NK-92 treated with Interleukin-12 subunit alpha and Interleukin-12 subunit beta, amount 100 ng/mL, for 24 hours (cell line): ENCODE results near the gene COL4A3.
"Not testable (repeated sequence)": the region's sequence is repeated elsewhere in the genome, so short reads cannot be mapped to it uniquely, and the experiment has no call there.

Source experiments
- DNase-seq: peaks from one replicate; lab custom pipeline; 2025; lab: John Stamatoyannopoulos, UW

The COL4A3 gene

GRCh38 chr2:227214622-227215041 is 50.2 kb downstream of the COL4A3 start:
- DNase-seq: no peak

- DNase-seq: no peak
These were observed 55.1 kb downstream of the COL4A3 start for GRCh38 chr2:227219312-227220105.

- DNase-seq: no peak
These were observed 56.7 kb downstream of the COL4A3 start for GRCh38 chr2:227221120-227221519.

DNA sequence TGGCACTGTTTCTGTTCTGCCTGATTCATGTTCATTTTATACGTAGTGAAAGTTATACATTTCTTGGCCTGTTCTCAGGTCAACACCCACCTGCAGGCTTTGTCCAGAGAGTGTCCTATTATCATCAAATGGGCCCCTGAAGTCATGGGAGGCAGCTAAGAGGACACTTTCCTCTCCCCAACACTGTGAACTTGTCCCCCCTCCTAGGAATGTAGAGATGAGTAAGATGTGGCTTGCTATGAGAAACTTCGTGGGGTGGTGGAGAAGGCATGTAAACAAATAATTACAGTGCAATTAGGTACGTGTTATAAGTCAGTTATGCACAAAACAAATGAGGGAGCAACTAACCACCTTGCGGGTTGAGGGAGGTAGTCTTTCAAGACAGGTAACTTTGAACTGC is 57.9 kb downstream of the COL4A3 start:
- DNase-seq: no peak

DNA sequence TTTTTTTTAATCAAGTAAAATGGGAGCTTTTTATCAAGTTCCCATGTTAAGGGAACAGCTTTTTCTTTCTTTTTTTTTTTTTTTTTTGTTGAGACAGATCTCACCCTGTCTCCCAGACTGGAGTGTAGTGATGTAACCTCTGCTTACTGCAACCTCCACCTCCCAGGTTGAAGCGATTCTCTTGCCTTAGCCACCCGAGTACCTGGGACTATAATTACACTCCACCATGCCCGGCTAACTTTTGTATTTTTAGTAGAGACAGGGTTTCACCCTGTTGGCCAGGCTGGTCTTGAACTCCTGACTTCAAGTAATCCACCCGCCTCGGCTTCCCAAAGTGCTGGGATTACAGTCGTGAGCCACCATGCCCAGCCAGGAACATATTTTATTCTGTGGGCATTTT is 61.2 kb downstream of the COL4A3 start:
- DNase-seq: not testable (repeated sequence)

DNA sequence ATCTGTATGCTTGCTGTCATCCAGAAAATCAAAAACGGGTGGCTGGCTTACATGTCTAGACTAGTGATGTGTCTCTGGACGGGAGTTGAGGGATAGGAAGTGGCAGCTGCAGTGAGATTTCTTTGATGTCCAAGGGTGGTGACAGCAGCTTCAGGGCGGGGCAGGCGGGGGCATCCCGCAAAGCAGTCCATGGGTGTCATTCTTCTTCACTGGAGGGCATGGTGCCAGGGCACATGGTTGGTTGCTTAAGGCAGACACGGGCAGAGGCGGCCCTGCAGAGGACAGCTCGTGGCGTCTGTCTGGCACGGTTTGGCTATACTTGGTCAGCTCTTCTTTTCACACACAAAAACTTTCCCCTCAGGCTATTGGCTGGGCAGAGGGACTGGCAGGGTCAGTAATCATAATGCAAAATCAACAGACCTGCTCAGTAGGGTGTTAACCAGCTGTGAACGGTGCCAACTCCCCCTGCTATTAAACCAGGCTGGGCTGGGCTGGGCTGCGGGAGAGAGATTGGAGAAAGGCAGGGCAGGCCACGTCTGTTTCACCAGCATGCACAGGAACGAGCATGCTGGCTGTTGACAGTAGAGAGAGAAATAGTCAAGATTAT is 63.7 kb downstream of the COL4A3 start:
- no peak for DNase-seq

GRCh38 chr2:227230151-227230550 is 65.7 kb downstream of the COL4A3 start:
- DNase-seq: no peak

DNA sequence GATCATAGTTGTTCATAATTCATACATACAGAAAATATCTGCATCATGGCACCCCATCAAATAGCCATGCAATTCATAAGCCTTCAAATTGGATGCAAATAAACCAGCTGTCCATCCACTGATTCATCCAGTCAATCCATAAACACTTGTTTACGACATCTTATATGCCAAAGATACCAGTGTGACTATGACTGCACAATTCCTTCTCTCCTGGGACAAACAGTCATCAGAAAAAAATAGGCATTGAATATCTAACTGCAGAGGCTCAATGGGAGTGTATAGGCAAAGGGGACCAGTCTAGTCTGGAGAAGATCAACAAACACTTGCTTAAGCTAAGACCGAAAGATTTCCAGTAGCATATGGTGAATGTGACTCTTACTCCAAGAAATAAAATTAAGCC is 70.0 kb downstream of the COL4A3 start:
- no peak for DNase-seq

DNA sequence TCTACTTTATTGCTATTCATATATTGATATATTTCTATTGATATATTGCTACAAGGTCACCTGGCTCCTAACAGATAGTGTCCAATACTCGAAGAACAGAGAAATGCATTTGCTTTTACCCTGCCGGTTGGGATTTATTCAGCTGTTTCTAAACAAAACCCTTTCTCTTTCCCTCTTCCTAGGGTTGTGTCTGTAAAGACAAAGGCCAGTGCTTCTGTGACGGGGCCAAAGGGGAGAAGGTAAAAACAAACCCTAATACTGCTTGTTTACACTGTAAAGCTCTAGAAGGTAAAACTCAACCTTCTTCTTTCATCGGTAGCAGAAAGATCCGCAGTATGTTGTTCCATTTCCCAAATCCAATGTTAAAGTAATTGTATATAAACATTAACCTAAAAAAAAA is 73.4 kb downstream of the COL4A3 start:
- DNase-seq: no peak

DNA sequence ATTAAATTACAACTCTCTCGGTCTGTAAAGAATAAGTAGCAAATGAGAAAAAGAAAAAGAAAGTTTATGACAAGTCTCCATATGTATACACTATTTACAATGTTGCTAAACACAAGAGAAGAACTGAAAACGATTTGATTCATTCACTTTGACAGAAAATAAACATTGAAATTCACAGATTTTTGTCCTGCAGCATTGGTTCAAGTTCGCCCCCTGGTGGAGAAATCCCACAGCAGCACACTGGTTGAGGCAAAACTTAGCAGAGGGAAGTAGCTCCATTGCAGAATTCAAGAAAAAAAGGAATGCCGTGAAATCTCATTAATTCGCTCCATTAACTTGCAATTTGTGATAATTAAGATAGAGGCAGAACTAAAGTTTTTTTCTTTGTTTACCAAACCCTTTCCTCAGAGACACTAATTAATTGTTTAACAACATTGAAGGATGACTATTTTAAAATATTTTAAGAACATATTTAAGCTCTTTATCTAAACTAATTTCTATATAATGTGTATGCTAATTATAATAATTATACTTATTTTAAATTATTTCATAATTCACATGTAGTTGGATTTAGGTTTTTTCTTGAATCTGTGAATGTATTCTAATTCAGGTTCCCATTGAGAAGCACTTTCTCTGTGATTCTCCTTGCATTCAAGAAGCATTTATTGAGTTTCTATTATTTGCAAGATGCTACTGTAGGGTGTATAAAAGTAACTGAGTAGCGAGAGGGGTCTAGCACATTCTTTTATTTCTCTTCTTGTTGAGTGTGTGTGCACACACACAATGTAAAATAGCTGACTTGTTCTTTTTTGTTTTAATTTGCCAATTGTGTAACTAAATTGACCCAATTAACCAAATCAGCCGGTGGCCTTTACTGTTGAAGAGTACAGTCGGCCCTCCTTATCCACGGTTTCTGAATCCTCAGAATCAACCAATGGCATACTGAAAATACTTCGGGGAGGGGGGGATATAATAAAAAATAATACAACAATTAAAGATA is 74.1 kb downstream of the COL4A3 start:
- peak; percentile 2 for DNase-seq

- DNase-seq: no peak
These were observed 76.6 kb downstream of the COL4A3 start for GRCh38 chr2:227241005-227241404.

DNA sequence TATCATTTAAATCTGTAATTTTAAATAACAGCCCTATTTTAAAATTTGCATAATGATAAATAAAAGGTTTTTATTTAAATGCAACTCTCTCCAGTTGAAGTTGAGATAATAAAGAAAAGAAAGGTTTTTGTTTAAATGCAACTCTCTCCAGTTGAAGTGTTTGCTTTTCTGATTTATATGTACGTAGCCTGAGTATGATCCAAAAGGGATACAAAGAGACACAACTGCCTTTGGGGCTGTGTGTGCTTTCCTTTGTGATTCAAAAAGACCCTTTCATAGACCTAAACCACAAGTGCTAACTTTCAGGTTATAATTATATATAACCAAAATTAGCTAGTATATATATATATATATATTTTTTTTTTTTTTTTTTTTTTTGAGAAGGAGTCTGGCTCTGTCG is 84.5 kb downstream of the COL4A3 start:
- DNase-seq: no peak

DNA sequence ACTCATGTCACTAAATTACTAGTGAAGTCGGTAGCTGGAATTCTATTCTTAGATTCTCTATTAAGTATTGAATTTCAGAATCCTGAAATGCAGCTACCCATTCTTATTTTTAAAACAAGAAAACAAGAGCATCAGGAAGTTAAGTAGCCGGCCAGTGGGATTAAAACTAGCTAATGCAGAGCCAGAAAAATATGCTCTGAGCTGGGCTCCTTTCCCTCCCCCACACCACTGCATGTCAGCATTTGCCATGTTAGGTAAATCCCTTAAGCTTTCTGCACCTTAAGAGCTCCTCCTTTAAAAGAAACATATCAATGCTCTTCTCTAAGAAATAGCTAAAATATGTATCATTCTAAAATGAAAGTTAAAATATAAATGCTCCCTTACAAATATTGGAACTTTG is 88.4 kb downstream of the COL4A3 start:
- DNase-seq: no peak

- no peak for DNase-seq
These were observed 92.2 kb downstream of the COL4A3 start for GRCh38 chr2:227256605-227257004.

GRCh38 chr2:227257820-227258219 is 93.4 kb downstream of the COL4A3 start:
- no peak for DNase-seq

DNA sequence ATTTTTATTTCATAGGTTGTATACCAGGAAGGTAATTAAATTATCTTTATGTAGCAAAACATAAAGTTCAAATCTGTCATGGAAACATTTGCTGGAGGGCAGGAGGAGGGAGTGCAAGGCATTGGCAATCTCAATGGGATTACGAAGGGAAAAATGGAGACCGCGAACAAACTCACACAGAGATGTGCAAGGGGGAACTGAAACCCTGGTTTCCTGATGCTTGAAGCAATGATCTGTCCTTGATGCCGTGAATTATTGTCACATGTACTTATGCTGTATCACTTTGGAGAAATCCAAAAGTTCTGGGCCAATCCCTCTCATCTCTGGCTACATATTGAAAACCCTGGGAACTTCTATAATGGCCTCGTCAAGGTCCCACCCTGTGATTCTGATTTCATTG is 95.6 kb downstream of the COL4A3 start:
- no peak for DNase-seq

DNA sequence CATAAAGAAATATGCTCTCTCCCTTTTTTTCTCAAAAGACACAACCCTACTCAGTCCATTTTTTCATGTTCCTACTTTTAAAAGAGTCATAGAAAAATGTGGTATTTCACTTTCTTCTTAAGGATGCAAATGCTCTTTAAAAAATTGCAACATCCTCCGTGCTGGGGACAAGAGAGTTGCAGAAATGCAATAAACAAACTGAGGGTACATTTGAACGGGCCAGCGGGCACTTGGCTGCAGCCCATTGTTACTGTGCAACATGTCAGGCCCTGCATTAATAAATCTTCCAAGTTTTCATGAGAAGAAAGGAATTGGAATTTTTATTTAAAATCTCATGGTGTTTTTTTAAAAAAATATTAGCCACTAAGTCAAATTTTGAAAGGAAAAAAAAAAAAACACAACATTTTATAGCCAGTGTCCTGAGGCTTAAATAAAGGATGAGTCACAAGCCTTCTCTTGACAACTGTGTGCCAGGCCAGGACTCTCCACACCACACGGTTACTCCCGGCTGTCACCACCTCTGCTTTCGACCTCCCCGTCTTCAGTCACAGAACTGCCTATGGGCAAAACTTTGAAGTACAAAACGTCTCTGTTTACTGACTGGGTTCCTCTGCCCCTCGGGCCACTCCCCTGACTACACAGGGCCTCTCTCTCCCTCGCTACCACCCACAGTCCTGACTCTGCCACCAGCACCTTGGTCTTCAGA is 103.1 kb downstream of the COL4A3 start:
- no peak for DNase-seq

GRCh38 chr2:227280895-227281294 is 116.5 kb downstream of the COL4A3 start:
- no peak for DNase-seq

DNA sequence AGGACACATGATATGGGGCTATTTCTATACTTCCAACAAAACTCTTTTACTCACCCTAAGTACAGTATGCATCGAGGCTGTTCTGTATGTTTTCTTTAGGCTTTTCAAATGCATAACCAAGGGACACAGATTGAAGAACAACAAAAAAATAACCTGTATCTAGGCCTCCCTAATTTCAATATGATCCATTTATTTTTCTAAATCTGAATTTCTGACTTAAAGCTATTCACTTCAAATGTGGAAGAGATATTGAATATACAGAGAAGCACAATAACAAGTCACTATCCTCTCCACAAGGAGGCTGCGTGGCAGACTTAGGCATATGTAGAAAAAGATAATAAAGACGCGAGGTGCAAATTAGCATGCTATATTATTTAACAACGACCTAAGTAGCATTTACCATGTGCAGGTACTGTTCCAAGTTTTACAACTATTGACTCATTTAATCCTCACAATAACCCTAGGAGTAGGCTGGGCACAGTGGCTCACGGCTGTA is 121.4 kb downstream of the COL4A3 start:
- DNase-seq: no peak

DNA sequence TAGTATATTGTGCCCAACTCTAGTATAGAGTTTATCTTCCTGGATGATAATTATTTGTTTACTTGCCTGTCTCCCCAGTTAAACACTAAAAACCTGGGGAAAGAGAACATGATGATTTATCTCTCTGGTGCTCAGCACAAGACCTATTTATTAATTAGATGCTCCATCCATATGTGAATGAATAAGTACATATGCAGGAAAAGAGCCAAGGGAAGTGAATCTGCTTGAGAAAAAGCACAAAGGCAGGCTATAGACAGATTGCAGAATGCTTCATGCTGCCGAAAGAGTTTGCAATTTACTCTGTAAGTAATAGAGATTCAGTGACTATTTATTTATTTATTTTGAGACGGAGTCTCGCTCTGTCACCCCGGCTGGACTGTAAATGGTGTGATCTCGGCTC is 123.3 kb downstream of the COL4A3 start:
- DNase-seq: no peak

GRCh38 chr2:227292314-227292713 is 127.9 kb downstream of the COL4A3 start:
- no peak for DNase-seq

DNA sequence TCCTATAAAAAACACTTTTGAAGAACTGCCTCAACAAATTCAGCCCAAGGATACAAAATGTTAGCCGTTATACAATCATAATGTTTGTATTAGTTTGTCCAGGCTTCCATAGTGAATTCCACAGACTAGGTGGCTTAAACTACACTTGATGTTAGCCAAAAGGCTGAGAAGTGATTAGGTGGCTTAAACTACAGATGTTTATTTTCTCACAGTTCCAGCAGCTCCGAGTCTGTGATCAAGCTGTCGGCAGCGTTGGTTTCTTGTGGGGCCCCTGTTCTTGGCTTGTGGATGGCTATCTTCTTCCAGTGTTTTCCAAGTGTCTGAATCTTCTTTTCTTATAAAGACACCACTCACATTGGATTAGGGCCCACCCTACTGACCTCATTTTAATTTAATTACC is 129.1 kb downstream of the COL4A3 start:
- no peak for DNase-seq
